Measurements from ENCODE around the gene PTGER2. TPM values are rescaled to one million over a fixed set of nuclear protein-coding genes. Genes with fewer than 3 reads are reported as not detected.

The PTGER2 gene
- total and polyA plus RNA-seq, 2 of the 13 experiments (the other 11 are each of a cell fraction or from before 2014, with no cell fraction given), result not detected

DNA sequence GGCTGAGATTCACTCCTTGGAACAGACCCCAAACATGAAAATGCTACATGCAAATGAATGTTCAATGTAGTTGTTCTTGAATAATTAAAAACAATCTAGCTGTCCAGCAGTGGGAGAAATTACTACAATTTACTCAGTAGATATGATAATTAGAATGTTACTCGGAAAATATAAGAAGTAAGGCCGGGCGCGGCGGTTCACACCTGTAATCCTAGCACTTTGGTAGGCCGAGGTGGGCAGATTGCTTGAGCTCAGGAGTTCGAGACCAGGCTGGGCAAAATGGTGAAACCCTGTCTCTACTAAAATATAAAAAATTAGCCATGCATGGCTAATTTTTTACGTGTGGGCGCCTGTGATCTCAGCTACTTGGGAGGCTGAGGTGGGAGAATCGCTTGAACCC, 15.3 kb upstream of the PTGER2 start:
- WGBS (ENCODE audit: low lambda C conversion rate), result 41% methylated on average over 10 of the region's 10 CpGs
- FAIRE-seq, result no peak
- H3K4me1 ChIP-seq (ENCODE audit: insufficient read depth, low read length), result no peaks in the 10 kb centered on the region
- no peaks in the 10 kb centered on the region for H3K36me3 ChIP-seq (replicated peaks in 1 of 2; ENCODE audit: control insufficient read depth in 1 of 2, insufficient read depth in 2 of 2, low read length in 2 of 2)
- no peak overlapping the region for H3K4me3 ChIP-seq (replicated peaks in 1 of 3; ENCODE audit: insufficient read depth in 1 of 3, low read depth in 2 of 3, low read length in 3 of 3)
- H2AFZ ChIP-seq (ENCODE audit: low read length), result no peak overlapping the region
- no peak overlapping the region for H3K9ac ChIP-seq (ENCODE audit: insufficient read depth, low read depth, low read length)
- ChIA-PET POLR2A (no interaction called here), CTCF (ENCODE audit: low intra/inter-chr PET ratio, low total read pairs) (no interaction called here)
- H3K27ac ChIP-seq (ENCODE audit: extremely low read length, insufficient read depth, low read length), result no peak overlapping the region
- no peaks in the 10 kb centered on the region for H3K79me2 ChIP-seq (ENCODE audit: insufficient read depth, low read length)
- BruUV-seq (replicated peaks), result no TSS peak
- ATAC-seq, result no peak
- H3K4me2 ChIP-seq (ENCODE audit: low read depth, low read length), result no peak overlapping the region
- intact Hi-C loops (cut with micrococcal nuclease; ENCODE audit: unreplicated experiment), result loop anchor here (1.0 to 10.0 kb wide), 2 partner anchors 175 to 666 kb away; no protein-coding TSS in a partner anchor
- TF ChIP-seq SNAPC2 (CRISPR knock-in tag; IDR thresholded peaks at IDR 0.05) (no peak), NR1H2 (CRISPR knock-in tag; IDR thresholded peaks at IDR 0.05; ENCODE audit: borderline replicate concordance, low read depth) (no peak), CENPT (CRISPR knock-in tag; IDR thresholded peaks at IDR 0.05; ENCODE audit: low read depth) (no peak), ZNF777 (CRISPR knock-in tag; IDR thresholded peaks at IDR 0.05) (no peak)
- TF ChIP-seq, protein P1, sequence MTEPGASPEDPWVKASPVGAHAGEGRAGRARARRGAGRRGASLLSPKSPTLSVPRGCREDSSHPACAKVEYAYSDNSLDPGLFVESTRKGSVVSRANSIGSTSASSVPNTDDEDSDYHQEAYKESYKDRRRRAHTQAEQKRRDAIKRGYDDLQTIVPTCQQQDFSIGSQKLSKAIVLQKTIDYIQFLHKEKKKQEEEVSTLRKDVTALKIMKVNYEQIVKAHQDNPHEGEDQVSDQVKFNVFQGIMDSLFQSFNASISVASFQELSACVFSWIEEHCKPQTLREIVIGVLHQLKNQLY (CRISPR knock-in tag; IDR thresholded peaks at IDR 0.05), result no peak
- TF ChIP-seq, protein P2, sequence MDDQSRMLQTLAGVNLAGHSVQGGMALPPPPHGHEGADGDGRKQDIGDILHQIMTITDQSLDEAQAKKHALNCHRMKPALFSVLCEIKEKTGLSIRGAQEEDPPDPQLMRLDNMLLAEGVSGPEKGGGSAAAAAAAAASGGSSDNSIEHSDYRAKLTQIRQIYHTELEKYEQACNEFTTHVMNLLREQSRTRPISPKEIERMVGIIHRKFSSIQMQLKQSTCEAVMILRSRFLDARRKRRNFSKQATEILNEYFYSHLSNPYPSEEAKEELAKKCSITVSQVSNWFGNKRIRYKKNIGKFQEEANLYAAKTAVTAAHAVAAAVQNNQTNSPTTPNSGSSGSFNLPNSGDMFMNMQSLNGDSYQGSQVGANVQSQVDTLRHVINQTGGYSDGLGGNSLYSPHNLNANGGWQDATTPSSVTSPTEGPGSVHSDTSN (CRISPR knock-in tag; IDR thresholded peaks at IDR 0.05; ENCODE audit: borderline replicate concordance), result no peak
- TF ChIP-seq, protein P3, sequence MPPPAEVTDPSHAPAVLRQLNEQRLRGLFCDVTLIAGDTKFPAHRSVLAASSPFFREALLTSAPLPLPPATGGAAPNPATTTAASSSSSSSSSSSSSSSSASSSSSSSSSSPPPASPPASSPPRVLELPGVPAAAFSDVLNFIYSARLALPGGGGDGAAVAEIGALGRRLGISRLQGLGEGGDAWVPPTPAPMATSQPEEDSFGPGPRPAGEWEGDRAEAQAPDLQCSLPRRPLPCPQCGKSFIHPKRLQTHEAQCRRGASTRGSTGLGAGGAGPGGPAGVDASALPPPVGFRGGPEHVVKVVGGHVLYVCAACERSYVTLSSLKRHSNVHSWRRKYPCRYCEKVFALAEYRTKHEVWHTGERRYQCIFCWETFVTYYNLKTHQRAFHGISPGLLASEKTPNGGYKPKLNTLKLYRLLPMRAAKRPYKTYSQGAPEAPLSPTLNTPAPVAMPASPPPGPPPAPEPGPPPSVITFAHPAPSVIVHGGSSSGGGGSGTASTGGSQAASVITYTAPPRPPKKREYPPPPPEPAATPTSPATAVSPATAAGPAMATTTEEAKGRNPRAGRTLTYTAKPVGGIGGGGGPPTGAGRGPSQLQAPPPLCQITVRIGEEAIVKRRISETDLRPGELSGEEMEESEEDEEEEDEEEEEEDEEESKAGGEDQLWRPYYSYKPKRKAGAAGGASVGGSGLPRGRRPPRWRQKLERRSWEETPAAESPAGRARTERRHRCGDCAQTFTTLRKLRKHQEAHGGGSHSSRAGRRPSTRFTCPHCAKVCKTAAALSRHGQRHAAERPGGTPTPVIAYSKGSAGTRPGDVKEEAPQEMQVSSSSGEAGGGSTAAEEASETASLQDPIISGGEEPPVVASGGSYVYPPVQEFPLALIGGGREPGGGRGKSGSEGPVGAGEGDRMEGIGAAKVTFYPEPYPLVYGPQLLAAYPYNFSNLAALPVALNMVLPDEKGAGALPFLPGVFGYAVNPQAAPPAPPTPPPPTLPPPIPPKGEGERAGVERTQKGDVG (CRISPR knock-in tag; IDR thresholded peaks at IDR 0.05; ENCODE audit: borderline replicate concordance), result no peak
- H3K27me3 ChIP-seq (ENCODE audit: control insufficient read depth in 1 of 2, insufficient read depth in 2 of 2, low read length in 2 of 2), result peaks cover 0 to 11% of the 10 kb centered on the region in 2 experiments; a peak in 3 of 5 replicates
- no peak for DNase-seq (ENCODE audit: low spot score)
- in situ Hi-C loops (cut with HindIII; ENCODE audit: extremely low pct_ligation_motif_present, low pct_unique_long_range_greater_than_20kb), result loop anchor here (5.0 kb wide), 1 partner anchor 174 kb away; no protein-coding TSS in a partner anchor
- no peaks in the 10 kb centered on the region for H3K9me3 ChIP-seq (ENCODE audit: low read length)
- H4K20me1 ChIP-seq (ENCODE audit: insufficient read depth, low read length), result no peaks in the 10 kb centered on the region
